Uterus (tissue), 2 donors: ENCODE results near the gene PABPC1L.

ENCODE experiments used
- POLR2A ChIP-seq, 2 donors: fragments of 450-650 bp; IDR thresholded peaks; one replicate each; pipeline ENCODE4 v1.6.1; 2016; ENCODE audit warnings: antibody characterized with exemption in 2 of 2, mild to moderate bottlenecking in 1 of 2, moderate library complexity in 1 of 2
- TF ChIP-seq, protein P1 (sequence below), 4 experiments: fragments of 200-600 bp in 2 of 4; fragments of 450-650 bp in 2 of 4; sonication (generic) in 2 of 4; IDR thresholded peaks; one replicate each; pipeline ENCODE4 v1.5.1; 2016 to 2019; ENCODE audit warnings: antibody characterized with exemption in 4 of 4, mild to moderate bottlenecking in 2 of 4, moderate library complexity in 1 of 4

DNA sequence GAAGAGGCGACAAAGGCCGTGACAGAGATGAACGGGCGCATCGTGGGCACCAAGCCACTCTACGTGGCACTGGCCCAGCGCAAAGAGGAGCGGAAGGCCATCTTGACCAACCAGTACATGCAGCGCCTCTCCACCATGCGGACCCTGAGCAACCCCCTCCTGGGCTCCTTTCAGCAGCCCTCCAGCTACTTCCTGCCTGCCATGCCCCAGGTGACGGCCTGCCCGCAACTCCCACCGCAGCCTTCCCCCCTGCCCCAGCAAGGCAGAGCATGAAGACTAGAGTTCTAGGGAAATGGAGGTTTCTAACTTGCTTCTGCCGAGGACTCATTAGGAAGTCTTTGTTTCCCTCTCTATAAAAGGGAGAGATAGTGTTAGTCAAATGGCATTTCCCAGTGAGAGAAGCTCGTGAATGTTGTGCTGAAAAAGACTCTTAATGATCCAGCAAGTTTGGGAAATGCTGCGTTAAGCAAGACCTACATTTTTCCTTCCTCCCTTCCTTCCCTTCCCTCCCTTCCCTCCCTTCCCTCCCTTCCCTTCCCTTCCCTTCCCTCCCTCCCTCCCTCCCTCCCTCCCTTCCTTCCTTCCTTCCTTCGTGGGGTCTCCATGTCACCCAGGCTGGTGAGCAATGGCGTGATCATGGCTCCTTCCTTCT, 20.8 kb downstream of the PABPC1L start:
- TF ChIP-seq, protein P1, sequence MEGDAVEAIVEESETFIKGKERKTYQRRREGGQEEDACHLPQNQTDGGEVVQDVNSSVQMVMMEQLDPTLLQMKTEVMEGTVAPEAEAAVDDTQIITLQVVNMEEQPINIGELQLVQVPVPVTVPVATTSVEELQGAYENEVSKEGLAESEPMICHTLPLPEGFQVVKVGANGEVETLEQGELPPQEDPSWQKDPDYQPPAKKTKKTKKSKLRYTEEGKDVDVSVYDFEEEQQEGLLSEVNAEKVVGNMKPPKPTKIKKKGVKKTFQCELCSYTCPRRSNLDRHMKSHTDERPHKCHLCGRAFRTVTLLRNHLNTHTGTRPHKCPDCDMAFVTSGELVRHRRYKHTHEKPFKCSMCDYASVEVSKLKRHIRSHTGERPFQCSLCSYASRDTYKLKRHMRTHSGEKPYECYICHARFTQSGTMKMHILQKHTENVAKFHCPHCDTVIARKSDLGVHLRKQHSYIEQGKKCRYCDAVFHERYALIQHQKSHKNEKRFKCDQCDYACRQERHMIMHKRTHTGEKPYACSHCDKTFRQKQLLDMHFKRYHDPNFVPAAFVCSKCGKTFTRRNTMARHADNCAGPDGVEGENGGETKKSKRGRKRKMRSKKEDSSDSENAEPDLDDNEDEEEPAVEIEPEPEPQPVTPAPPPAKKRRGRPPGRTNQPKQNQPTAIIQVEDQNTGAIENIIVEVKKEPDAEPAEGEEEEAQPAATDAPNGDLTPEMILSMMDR (IDR thresholded peaks at IDR 0.05) = no peak
- TF ChIP-seq POLR2A (IDR thresholded peaks at IDR 0.05) = no peak
